Occipital lobe (tissue), 2 donors: ENCODE data around the gene MEIS1. TPM values are rescaled to one million over a fixed set of nuclear protein-coding genes. Genes with fewer than 3 reads are reported as not detected.

Source experiments
- DNase-seq: peaks from one replicate; lab custom pipeline; 2025; lab: John Stamatoyannopoulos, UW
- total RNA-seq: library from RNA; depleted of rRNA; stranded (reverse); fragments of >200 nt; gene quantifications from one replicate; pipeline ENCODE4 v1.2.3, GENCODE V29; 2014

MEIS1 gene
- total RNA-seq, 1 donor from 2014 or later: 20.7 TPM

- no peak for DNase-seq
These were observed 145.5 kb downstream of the MEIS1 start for GRCh38 chr2:66580166-66581049.

DNA sequence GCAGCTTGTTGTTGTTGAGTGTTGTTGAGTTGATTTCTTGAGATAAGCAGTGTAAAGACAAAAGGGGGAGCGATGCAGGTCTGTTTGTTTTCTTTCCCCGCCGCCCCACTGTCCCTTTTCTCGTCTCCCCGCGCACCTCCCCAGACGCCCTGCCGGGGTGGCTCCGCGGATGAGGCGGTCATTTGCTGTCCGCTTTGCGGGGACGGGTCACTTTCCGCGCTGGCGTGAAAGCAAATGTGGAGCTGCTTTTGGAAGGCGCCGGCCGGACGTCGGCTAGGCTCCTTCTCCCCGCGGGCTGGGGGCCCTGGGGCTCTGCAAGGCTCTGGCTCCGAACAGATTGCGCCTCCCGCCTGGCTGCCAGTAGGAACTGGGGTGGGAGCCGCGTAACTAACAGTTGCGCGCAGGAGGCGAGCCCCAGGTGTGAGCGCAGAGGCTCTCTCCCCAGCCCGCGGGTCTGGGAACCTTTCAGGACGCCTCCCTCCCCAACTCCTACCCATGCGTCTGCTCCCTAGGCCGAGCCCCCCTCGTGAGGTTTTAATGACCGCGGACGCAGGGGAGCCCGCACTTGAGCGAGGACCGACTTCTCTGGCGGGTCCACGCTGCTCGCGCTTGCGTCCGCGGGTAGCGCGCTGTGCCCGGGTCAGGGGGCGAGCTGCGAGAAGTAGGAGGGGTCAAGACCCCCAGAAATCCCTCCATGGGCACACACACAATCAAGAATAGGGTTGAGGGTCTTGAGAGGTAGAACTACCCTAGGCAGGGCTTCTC, 146.6 kb downstream of the MEIS1 start:
- no peak for DNase-seq

DNA sequence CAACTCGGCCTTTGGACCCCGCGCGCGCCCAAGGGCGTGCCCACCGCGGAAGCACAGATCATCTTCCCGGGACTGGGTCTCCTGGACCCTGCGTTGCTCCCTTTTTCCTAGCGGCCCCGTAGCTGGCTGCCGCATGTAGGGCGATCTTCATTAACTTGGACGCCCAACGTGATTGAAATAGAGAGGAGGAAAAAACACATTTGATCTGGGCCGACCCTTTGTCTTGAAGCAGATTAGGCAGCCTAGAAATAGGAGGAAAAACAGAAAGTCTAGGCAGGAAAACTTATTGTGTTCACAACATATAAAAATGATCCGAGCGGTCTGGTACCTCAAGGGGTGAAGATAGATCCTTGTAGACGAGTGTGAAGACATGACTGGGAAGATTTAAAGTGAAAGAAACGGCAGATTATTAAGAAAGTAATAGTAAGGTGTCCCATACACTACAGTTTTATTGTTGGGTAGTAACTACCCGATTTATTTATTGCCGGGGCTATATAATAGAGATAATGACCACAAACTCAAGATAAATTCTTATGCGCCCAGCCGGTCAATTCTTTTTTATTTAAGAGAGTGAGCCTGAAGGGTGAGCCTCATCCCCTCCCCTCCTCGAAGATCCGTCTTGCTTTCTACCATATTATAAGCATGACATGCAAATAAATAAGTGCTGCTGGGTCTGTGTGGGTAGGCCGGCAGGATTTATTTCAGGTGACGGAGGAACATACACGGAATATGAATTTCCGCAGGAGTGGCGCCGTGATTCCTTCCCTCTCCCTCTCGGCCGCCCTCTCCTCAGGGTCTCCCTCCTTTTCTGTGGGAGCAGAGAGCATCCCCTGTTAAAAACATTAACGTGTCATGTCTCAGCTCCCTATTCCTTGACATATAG, 147.4 kb downstream of the MEIS1 start:
- no peak for DNase-seq

DNA sequence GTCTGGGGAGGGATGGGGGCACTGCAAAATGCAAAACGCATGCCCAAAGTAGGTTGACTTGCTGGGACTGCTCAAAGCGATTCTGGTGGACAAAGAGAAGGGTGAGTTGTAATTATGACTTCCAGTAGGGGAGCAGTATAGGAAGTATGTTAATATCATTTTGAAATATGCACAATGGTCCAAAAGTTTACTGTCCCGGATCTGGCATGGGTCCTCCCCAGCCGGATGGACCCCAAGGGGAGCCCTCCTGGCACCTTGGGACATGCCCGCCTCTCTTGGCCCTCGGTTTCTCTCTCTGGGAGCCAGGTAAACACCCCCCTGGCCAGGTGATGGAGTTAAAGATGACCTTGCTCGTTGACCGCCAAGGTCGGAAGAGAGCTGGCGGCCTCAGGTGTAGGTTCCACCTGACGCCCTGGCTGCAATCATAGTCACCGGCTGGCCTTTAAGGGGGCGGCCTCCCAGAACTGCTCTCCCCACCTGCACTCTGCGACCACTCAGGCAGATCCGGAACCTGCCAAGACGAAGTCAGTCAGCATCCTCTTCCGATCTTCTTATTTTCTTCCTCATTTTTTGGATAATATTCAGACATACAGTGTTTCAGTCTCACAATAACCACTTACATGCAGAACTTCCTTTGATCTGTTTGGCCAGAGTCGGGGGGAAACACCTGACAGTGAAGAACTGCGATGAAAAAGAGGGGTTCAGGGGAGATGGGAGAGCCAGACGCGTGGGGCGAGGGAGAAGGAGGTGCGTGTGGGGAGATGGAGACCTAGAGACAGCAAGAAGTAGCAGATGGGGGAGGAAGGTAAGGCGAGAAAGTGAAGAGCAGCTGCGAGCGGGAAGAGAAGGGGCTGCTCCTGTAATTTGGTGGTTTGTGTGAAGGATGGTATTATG, 148.3 kb downstream of the MEIS1 start:
- no peak for DNase-seq

DNA sequence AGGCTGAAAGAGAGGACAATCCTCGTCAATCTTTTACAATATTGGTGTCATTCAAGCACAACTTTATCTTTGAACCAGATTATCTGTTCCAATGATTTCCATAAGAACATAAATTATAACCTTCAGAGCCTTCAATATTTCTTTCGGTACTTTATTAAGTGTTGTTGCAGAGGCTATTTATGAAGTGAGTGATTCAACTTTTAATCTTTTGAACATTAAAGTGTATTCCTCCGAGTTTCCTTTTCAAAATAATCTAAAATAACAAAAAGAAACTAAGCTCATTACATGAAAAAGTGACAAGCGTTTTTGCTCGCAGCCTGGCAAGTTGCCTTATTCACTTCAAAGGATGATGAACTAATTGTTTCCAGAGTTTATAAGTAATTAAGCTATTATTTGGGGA, 149.0 kb downstream of the MEIS1 start:
- DNase-seq: no peak

DNA sequence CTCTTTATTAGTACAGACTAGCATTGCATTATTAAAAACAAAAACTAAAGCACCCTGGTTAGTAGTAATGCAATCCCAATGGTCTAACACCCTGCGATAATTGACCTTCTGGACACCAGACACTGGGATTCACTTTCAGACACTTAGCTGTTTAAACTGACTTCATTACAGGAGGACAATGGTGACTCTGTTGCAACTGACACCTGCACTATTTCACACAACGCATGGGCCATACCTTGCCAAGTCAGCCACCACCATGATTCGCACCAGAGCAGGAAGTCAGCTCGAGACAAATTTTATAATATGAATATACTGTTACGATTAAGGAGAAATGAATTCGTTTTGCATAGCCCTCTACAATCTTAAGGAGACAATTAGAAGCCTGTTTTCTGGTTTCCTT, 150.7 kb downstream of the MEIS1 start:
- DNase-seq: no peak

DNA sequence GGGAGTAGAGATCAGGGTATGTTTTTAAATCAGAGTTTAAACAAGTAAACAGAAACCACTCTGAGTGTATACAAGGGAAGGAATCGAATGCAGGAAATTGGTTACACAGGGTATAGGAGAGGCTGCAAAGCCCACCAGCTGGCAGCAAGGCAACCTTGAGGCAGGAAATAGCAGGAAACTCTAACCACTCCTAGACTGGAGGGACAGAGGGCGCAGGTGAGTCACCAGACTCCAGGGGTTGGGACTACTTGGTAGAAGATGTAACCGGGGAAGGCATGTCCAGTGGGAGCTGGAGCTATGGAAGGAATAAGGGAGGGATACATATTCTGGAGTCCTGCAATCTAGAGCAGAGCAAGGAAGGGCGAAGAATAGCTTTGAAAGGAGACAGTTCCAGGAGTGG, 152.3 kb downstream of the MEIS1 start:
- DNase-seq: no peak

GRCh38 chr2:66594001-66594400, 159.1 kb downstream of the MEIS1 start:
- no peak for DNase-seq

- DNase-seq: no peak
These were observed 160.6 kb downstream of the MEIS1 start for GRCh38 chr2:66595556-66595955.

GRCh38 chr2:66596256-66596655, 161.3 kb downstream of the MEIS1 start:
- DNase-seq: no peak

GRCh38 chr2:66601624-66602023, 166.7 kb downstream of the MEIS1 start:
- DNase-seq: no peak

- no peak for DNase-seq
These were observed 167.4 kb downstream of the MEIS1 start for GRCh38 chr2:66602341-66602740.

- DNase-seq: no peak
These were observed 169.4 kb downstream of the MEIS1 start for GRCh38 chr2:66604326-66604725.

DNA sequence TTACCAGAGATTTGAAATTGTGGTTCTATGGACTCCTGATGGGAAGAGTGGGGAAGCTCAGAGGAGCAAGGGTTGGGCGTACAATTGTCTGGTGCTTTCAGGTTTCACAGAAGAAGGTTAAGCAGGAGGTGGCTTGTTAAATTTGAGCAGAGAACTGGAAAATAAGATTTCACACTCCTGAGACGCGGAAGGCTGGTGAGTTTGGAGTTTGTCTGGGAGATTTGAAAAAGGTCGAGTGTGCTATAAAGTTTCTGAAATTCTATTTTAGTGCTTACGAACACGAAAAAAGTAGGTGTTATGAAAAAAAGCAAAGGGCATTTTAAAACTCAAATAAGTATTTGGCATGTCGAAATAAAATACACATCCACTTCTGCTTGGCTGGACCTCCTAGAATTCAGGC, 170.1 kb downstream of the MEIS1 start:
- DNase-seq: no peak

- DNase-seq: no peak
These were observed 172.2 kb downstream of the MEIS1 start for GRCh38 chr2:66607152-66607551.
